NB4 (cell line): ENCODE results near the gene GPC1.

Source experiments
- CTCF ChIP-seq: IDR thresholded peaks from one replicate; pipeline ENCODE4 v1.5.1; 2012; ENCODE audit warnings: low read depth, low read length
- MAX ChIP-seq: IDR thresholded peaks from 2 replicates; pipeline ENCODE4 v1.6.1; 2011; ENCODE audit warnings: low read depth, low read length
- MYC ChIP-seq: IDR thresholded peaks from 2 replicates; pipeline ENCODE4 v1.6.1; 2011; ENCODE audit warnings: low read depth, low read length
- POLR2A ChIP-seq: IDR thresholded peaks from 2 replicates; pipeline ENCODE4 v1.6.1; 2011; ENCODE audit warnings: mild to moderate bottlenecking; ENCODE audit not compliant: insufficient read length; ENCODE audit errors: extremely low read depth

GRCh38 chr2:240404174-240404852 lies 31.1 kb upstream of the GPC1 start:
- TF ChIP-seq POLR2A, result no peak
- no peak for TF ChIP-seq CTCF
- TF ChIP-seq MAX, result no peak
- no peak for TF ChIP-seq MYC
